ENCODE results near the gene DMXL1. TPM values are rescaled to one million over a fixed set of nuclear protein-coding genes. Genes with fewer than 3 reads are reported as not detected.
A peak's percentile ranks its signal among the peaks of the same experiment; 100 is the strongest.

The DMXL1 gene
- polyA plus RNA-seq, 2 of the 4 experiments (the other 2 are of a cell fraction) = 8.4 to 28.8 TPM

- Histone ChIP-seq H3K27ac (peak overlapping the region; percentile 29 to 49; a peak in 4 of 6 replicates), H3K4me1 (peaks cover 6% of the 10 kb centered on the region; the same call in 2 of the 3 replicates), H3K4me2 (no peak overlapping the region), H3K4me3 (no peak overlapping the region), H3K9me3 (no peaks in the 10 kb centered on the region)
- FAIRE-seq = no peak
- CTCF ChIA-PET = interaction anchor here (1.1 kb wide), 1 partner anchor 67 kb away, joined by 3 read pairs; the partner anchor contains the start of gene DTWD2
- 38% methylated on average over 2 of the region's 2 CpGs for WGBS (ENCODE audit: missing lambda C conversion rate)
- ATAC-seq = no peak
- POLR2A ChIA-PET = no interaction called here
- peak in 1 of 2 experiments; percentile 44 for DNase-seq (ENCODE audit: low read depth in 1 of 2, low spot score in 1 of 2)
- TF ChIP-seq HES2 (IDR thresholded peaks at IDR 0.05) (peak; percentile 34; the same call in 1 of the 2 replicates), POLR2AphosphoS2 (conservative IDR thresholded peaks at IDR 0.05; ENCODE audit: low read length) (no peak), REST (IDR thresholded peaks at IDR 0.05) (no peak), ATOH8 (CRISPR knock-in tag; IDR thresholded peaks at IDR 0.05; ENCODE audit: low read depth) (no peak), E2F6 (IDR thresholded peaks at IDR 0.05; ENCODE audit: borderline replicate concordance, low read depth) (no peak), PBX3 (IDR thresholded peaks at IDR 0.05) (no peak), ESRRA (IDR thresholded peaks at IDR 0.05; ENCODE audit: borderline replicate concordance, low read length) (no peak), CBX2 (IDR thresholded peaks at IDR 0.05; ENCODE audit: borderline replicate concordance, low read depth) (no peak), JUNB (IDR thresholded peaks at IDR 0.05) (no peak), KDM1A (IDR thresholded peaks at IDR 0.05; ENCODE audit: low read depth) (no peak), CEBPB (IDR thresholded peaks at IDR 0.05) (peak; percentile 45 to 69; a peak in 2 of 4 replicates), FOXS1 (CRISPR knock-in tag; IDR thresholded peaks at IDR 0.05) (no peak), HOXB13 (CRISPR knock-in tag; IDR thresholded peaks at IDR 0.05; ENCODE audit: low read depth) (no peak), TP53 (CRISPR knock-in tag; IDR thresholded peaks at IDR 0.05) (0 out of 2 replicates have a peak, but pooled peaks have one; percentile 30), MAZ (IDR thresholded peaks at IDR 0.05; ENCODE audit: borderline replicate concordance, low read depth, low read length) (no peak), NPAS2 (CRISPR knock-in tag; IDR thresholded peaks at IDR 0.05; ENCODE audit: borderline replicate concordance) (no peak), ELK1 (IDR thresholded peaks at IDR 0.05; ENCODE audit: low read depth, low read length) (no peak), GATA3 (IDR thresholded peaks at IDR 0.05; ENCODE audit: borderline replicate concordance) (no peak), ZC3H11A (IDR thresholded peaks at IDR 0.05) (no peak), EHF (CRISPR knock-in tag; IDR thresholded peaks at IDR 0.05) (no peak)
These were observed 15.6 kb upstream of the DMXL1 start for GRCh38 chr5:119055294-119055693.

Measured in A549 (cell line).